ENCODE measurements around the gene EID1. TPM values are rescaled to one million over a fixed set of nuclear protein-coding genes. Genes with fewer than 3 reads are reported as not detected.
"Not testable (repeated sequence)": the region's sequence is repeated elsewhere in the genome, so short reads cannot be mapped to it uniquely, and the experiment has no call there.

Gene EID1
- total RNA-seq, 1 experiment from 2014 or later: 86.7 TPM

GRCh38 chr15:48845123-48845522, 32.8 kb upstream of the EID1 start:
- Histone ChIP-seq H3K27me3 (ENCODE audit: low read length) (no peaks in the 10 kb centered on the region), H4K20me1 (ENCODE audit: insufficient read depth, low read depth, low read length) (no peaks in the 10 kb centered on the region), H3K4me2 (ENCODE audit: low read depth, low read length, poor library complexity, severe bottlenecking) (no peak overlapping the region), H3K4me3 (ENCODE audit: low read length) (no peak overlapping the region), H2AFZ (ENCODE audit: low read length) (no peak overlapping the region), H3K4me1 (ENCODE audit: low read length) (no peaks in the 10 kb centered on the region), H3K79me2 (ENCODE audit: low read length) (no peaks in the 10 kb centered on the region), H3K36me3 (ENCODE audit: insufficient read depth, low read length) (no peaks in the 10 kb centered on the region), H3K9ac (ENCODE audit: low read length) (no peak overlapping the region), H3K27ac (ENCODE audit: low read length) (no peak overlapping the region), H3K9me3 (ENCODE audit: low read length) (no peaks in the 10 kb centered on the region), H3K9me2 (replicated peaks; ENCODE audit: insufficient read depth, low read length) (no peaks in the 10 kb centered on the region)
- no peak for DNase-seq

GRCh38 chr15:48850648-48851047, 27.3 kb upstream of the EID1 start:
- H3K9ac ChIP-seq (ENCODE audit: low read length): no peak overlapping the region
- H2AFZ ChIP-seq (ENCODE audit: low read length): peak overlapping the region; percentile 10; the same call in 1 of the 2 replicates
- H3K4me2 ChIP-seq (ENCODE audit: low read depth, low read length, poor library complexity, severe bottlenecking): no peak overlapping the region
- H3K4me1 ChIP-seq (ENCODE audit: low read length): no peaks in the 10 kb centered on the region
- no peaks in the 10 kb centered on the region for H3K27me3 ChIP-seq (ENCODE audit: low read length)
- no peaks in the 10 kb centered on the region for H3K9me3 ChIP-seq (ENCODE audit: low read length)
- no peak for DNase-seq
- H3K27ac ChIP-seq (ENCODE audit: low read length): no peak overlapping the region
- no peaks in the 10 kb centered on the region for H3K9me2 ChIP-seq (replicated peaks; ENCODE audit: insufficient read depth, low read length)
- H4K20me1 ChIP-seq (ENCODE audit: insufficient read depth, low read depth, low read length): no peaks in the 10 kb centered on the region
- H3K36me3 ChIP-seq (ENCODE audit: insufficient read depth, low read length): no peaks in the 10 kb centered on the region
- H3K79me2 ChIP-seq (ENCODE audit: low read length): no peaks in the 10 kb centered on the region
- H3K4me3 ChIP-seq (ENCODE audit: low read length): no peak overlapping the region

- Histone ChIP-seq H3K27me3 (ENCODE audit: low read length) (no peaks in the 10 kb centered on the region), H4K20me1 (ENCODE audit: insufficient read depth, low read depth, low read length) (no peaks in the 10 kb centered on the region), H3K4me1 (ENCODE audit: low read length) (no peaks in the 10 kb centered on the region), H3K9ac (ENCODE audit: low read length) (no peak overlapping the region), H3K4me2 (ENCODE audit: low read depth, low read length, poor library complexity, severe bottlenecking) (no peak overlapping the region), H3K36me3 (ENCODE audit: insufficient read depth, low read length) (no peaks in the 10 kb centered on the region), H3K27ac (ENCODE audit: low read length) (no peak overlapping the region), H2AFZ (ENCODE audit: low read length) (no peak overlapping the region), H3K79me2 (ENCODE audit: low read length) (no peaks in the 10 kb centered on the region), H3K9me3 (ENCODE audit: low read length) (no peaks in the 10 kb centered on the region), H3K4me3 (ENCODE audit: low read length) (no peak overlapping the region), H3K9me2 (replicated peaks; ENCODE audit: insufficient read depth, low read length) (no peaks in the 10 kb centered on the region)
- DNase-seq: no peak
These were observed 26.0 kb upstream of the EID1 start for GRCh38 chr15:48851956-48852355.

DNA sequence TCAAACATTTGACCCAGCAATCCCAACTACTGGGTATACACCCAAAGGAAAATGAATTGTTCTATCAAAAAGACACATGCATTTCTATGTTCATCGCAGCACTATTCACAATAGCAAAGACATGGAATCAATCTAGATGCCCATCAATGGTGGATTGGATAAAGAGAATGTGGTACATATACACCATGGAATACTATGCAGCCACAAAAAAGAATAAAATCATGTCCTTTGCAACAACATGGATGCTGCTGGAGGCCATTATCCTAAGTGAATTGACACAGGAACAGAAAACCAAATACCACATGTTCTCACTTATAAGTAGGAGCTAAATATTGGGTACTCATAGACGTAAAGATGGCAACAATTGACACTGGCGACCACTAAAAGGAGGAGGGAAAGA, 23.5 kb upstream of the EID1 start:
- not testable (repeated sequence) for H3K4me3 ChIP-seq (ENCODE audit: low read length); H3K9me3 ChIP-seq (ENCODE audit: low read length); H3K4me1 ChIP-seq (ENCODE audit: low read length); H3K36me3 ChIP-seq (ENCODE audit: insufficient read depth, low read length); H2AFZ ChIP-seq (ENCODE audit: low read length); H3K79me2 ChIP-seq (ENCODE audit: low read length); DNase-seq; H3K27me3 ChIP-seq (ENCODE audit: low read length); H4K20me1 ChIP-seq (ENCODE audit: insufficient read depth, low read depth, low read length); H3K9me2 ChIP-seq (replicated peaks; ENCODE audit: insufficient read depth, low read length); H3K4me2 ChIP-seq (ENCODE audit: low read depth, low read length, poor library complexity, severe bottlenecking); H3K9ac ChIP-seq (ENCODE audit: low read length); H3K27ac ChIP-seq (ENCODE audit: low read length)

- H2AFZ ChIP-seq (ENCODE audit: low read length): no peak overlapping the region
- no peak overlapping the region for H3K4me2 ChIP-seq (ENCODE audit: low read depth, low read length, poor library complexity, severe bottlenecking)
- DNase-seq: no peak
These were observed 22.2 kb upstream of the EID1 start for GRCh38 chr15:48855501-48856440.

DNA sequence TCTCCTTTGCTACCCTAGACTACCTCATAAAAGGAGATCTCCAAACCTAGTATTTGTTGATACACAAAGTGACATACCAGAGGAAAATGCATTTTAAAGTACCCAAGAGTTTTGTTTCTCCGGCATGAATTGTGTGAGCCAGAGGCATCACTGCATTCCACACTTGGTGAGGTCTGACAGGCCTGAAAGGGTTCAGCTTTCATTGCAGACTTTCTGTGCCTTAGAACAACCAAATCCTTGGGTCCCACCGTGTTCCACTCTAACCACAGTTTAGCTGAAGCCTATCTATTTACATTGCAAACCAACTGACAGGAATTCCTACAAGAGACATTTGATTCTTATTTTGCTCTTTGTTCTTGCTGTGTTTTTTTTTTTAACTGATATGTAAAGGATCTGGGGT, 21.0 kb upstream of the EID1 start:
- Histone ChIP-seq H3K4me3 (ENCODE audit: low read length) (no peak overlapping the region), H3K9me3 (ENCODE audit: low read length) (no peaks in the 10 kb centered on the region), H3K27ac (ENCODE audit: low read length) (no peak overlapping the region), H3K4me1 (ENCODE audit: low read length) (peaks cover 4% of the 10 kb centered on the region; the same call in 1 of the 2 replicates), H4K20me1 (ENCODE audit: insufficient read depth, low read depth, low read length) (no peaks in the 10 kb centered on the region), H3K79me2 (ENCODE audit: low read length) (no peaks in the 10 kb centered on the region), H3K36me3 (ENCODE audit: insufficient read depth, low read length) (no peaks in the 10 kb centered on the region), H2AFZ (ENCODE audit: low read length) (no peak overlapping the region), H3K9me2 (replicated peaks; ENCODE audit: insufficient read depth, low read length) (no peaks in the 10 kb centered on the region), H3K4me2 (ENCODE audit: low read depth, low read length, poor library complexity, severe bottlenecking) (no peak overlapping the region), H3K27me3 (ENCODE audit: low read length) (no peaks in the 10 kb centered on the region), H3K9ac (ENCODE audit: low read length) (no peak overlapping the region)
- no peak for DNase-seq

More at GRCh38 chr15:48855501-48856440, 22.2 kb upstream of the EID1 start:
- Histone ChIP-seq H3K27me3 (ENCODE audit: low read length) (no peaks in the 10 kb centered on the region), H3K4me1 (ENCODE audit: low read length) (peaks cover 4% of the 10 kb centered on the region; the same call in 1 of the 2 replicates), H3K27ac (ENCODE audit: low read length) (no peak overlapping the region), H3K79me2 (ENCODE audit: low read length) (no peaks in the 10 kb centered on the region), H3K9me3 (ENCODE audit: low read length) (no peaks in the 10 kb centered on the region), H3K4me3 (ENCODE audit: low read length) (no peak overlapping the region), H4K20me1 (ENCODE audit: insufficient read depth, low read depth, low read length) (no peaks in the 10 kb centered on the region), H3K9me2 (replicated peaks; ENCODE audit: insufficient read depth, low read length) (no peaks in the 10 kb centered on the region), H3K9ac (ENCODE audit: low read length) (no peak overlapping the region), H3K36me3 (ENCODE audit: insufficient read depth, low read length) (no peaks in the 10 kb centered on the region)

GRCh38 chr15:48858401-48858800, 19.5 kb upstream of the EID1 start:
- Histone ChIP-seq H3K79me2 (ENCODE audit: low read length) (no peaks in the 10 kb centered on the region), H3K27me3 (ENCODE audit: low read length) (no peaks in the 10 kb centered on the region), H2AFZ (ENCODE audit: low read length) (no peak overlapping the region), H3K36me3 (ENCODE audit: insufficient read depth, low read length) (no peaks in the 10 kb centered on the region), H3K9ac (ENCODE audit: low read length) (no peak overlapping the region), H3K4me1 (ENCODE audit: low read length) (peaks cover 4% of the 10 kb centered on the region; the same call in 1 of the 2 replicates), H3K9me2 (replicated peaks; ENCODE audit: insufficient read depth, low read length) (no peaks in the 10 kb centered on the region), H3K4me3 (ENCODE audit: low read length) (no peak overlapping the region), H3K27ac (ENCODE audit: low read length) (no peak overlapping the region), H3K9me3 (ENCODE audit: low read length) (no peaks in the 10 kb centered on the region), H3K4me2 (ENCODE audit: low read depth, low read length, poor library complexity, severe bottlenecking) (no peak overlapping the region), H4K20me1 (ENCODE audit: insufficient read depth, low read depth, low read length) (no peaks in the 10 kb centered on the region)
- no peak for DNase-seq

- Histone ChIP-seq H3K36me3 (ENCODE audit: insufficient read depth, low read length) (no peaks in the 10 kb centered on the region), H3K9ac (ENCODE audit: low read length) (no peak overlapping the region), H3K4me2 (ENCODE audit: low read depth, low read length, poor library complexity, severe bottlenecking) (no peak overlapping the region), H2AFZ (ENCODE audit: low read length) (no peak overlapping the region), H3K27ac (ENCODE audit: low read length) (no peak overlapping the region), H3K79me2 (ENCODE audit: low read length) (no peaks in the 10 kb centered on the region), H3K9me3 (ENCODE audit: low read length) (no peaks in the 10 kb centered on the region), H3K27me3 (ENCODE audit: low read length) (no peaks in the 10 kb centered on the region), H3K9me2 (replicated peaks; ENCODE audit: insufficient read depth, low read length) (no peaks in the 10 kb centered on the region), H3K4me3 (ENCODE audit: low read length) (no peak overlapping the region), H3K4me1 (ENCODE audit: low read length) (peaks cover 4% of the 10 kb centered on the region; the same call in 1 of the 2 replicates), H4K20me1 (ENCODE audit: insufficient read depth, low read depth, low read length) (no peaks in the 10 kb centered on the region)
- no peak for DNase-seq
These were observed 18.5 kb upstream of the EID1 start for GRCh38 chr15:48859426-48859825.

All from Karpas-422 (cell line).